GM19043 (cell line): ENCODE results near the gene NCKAP5L.
"Not testable (repeated sequence)": the region's sequence is repeated elsewhere in the genome, so short reads cannot be mapped to it uniquely, and the experiment has no call there.

Source experiments
- ATAC-seq: cut with Tn5 transposase; IDR thresholded peaks from one replicate; pipeline ENCODE4 v1.9.1; 2021; ENCODE audit warnings: low read depth; ENCODE audit not compliant: unreplicated experiment

The NCKAP5L gene

DNA sequence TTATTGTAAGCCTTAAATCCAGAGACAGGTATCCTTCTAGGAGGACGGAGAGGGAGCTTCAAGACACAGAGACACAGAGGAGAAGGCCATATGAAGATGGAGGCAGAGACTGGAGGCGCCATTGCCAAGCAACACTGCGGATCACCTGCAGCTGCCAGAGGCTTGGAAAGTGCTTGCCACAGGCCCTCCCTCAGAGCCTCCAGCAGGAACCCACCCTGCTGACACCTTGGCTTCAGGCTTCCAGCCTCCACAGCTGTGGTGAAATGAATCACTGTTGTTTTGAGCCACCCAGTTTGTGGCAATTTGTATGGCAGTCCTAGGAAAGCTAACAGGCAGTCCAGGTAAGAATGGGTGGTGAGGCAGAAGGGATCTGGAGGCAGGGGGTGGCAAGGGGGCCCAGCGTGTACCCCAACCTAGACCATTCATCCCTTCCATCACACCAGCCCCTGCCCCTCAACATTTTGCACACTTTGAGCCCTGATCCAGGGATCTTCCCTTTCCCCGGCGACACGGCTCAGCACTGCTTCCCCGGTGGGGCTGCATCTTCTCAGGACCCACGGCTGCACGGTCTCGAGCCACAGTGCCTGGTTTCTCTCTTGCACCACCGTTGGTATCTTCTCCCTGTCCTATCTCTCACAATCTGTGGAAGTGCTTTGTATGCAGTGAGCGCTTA, 37.0 kb upstream of the NCKAP5L start:
- no peak for ATAC-seq

DNA sequence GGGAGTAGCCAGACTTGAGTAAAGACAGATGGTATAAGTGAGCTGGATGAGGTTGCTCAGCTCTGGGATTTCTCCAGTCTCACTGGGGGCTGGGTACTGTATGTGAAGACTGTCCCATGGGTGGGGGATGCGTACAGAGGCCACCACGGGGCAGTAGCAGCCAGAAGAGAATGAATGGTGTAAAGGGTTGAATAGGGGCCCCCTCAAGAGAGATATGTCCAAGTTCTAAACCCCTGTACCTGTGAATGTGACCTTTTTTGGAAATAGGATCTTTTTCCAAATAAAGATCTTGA, 36.5 kb upstream of the NCKAP5L start:
- no peak for ATAC-seq

DNA sequence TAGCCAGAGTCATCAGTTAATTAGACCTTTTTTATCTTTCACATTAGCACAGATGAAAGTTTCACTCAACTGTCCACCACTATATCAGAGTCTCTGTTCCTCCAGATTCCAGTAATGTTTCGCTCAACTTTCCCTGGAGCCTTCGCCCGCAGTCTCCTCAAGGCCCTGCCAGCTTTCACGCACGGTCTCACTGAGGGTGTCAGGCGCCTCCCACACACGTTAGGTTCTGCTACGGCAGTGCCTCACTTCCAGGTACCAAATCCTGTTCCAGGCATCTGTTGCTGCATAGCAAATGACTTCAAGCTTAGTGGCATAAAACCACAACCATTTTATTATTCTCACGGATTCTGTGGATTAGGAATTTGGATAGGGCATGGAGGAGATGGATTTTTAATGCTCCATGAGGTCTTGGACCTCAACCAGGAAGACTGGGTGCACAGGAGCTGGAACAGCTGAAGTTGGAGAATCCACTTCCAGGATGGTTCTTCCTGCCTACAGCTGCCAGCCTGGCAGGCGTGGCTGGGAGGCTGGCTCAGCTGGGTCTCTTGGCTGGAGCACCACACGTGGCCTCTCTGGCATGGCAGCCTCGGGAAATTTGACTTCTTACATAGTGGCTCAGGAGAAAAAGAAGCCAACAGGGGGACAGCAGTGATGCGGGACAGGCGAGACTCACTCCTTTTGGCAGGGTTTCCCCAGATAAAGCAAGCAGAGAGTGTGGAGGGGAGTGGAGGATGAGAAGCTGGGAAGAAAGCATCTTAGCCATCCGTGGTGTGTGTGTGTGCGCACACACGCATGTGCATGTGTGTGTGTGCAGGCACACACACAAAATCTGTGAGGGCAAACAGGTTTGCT, 36.0 kb upstream of the NCKAP5L start:
- ATAC-seq: no peak

DNA sequence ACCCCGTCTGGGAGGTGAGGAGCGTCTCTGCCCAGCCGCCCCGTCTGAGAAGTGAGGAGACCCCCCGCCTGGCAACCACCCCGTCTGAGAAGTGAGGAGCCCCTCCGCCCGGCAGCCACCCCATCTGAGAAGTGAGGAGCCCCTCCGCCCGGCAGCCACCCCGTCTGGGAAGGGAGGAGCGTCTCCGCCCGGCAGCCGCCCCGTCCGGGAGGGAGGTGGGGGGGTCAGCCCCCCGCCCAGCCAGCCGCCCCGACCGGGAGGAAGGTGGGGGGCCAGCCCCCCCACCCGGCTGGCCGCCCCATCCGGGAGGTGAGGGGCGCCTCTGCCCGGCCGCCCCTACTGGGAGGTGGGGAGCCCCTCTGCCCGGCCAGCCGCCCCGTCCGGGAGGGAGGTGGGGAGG, 32.7 kb upstream of the NCKAP5L start:
- ATAC-seq: not testable (repeated sequence)

DNA sequence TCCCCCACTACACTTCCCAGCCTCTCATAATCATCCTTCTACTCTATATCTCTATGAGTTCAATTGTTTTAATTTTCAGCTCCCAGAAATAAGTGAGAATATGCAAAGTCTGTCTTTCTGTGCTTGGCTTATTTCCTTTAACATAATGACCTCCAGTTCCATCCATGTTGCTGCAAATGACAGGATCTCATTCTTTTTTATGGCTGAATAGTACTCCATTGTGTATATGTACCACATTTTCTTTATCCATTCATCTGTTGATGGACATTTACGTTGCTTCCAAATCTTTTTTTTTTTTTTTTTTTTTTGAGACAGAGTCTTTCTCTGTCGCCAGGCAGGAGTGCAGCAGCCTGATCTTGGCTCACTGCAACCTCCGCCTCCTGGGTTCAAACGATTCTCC, 27.7 kb upstream of the NCKAP5L start:
- not testable (repeated sequence) for ATAC-seq

DNA sequence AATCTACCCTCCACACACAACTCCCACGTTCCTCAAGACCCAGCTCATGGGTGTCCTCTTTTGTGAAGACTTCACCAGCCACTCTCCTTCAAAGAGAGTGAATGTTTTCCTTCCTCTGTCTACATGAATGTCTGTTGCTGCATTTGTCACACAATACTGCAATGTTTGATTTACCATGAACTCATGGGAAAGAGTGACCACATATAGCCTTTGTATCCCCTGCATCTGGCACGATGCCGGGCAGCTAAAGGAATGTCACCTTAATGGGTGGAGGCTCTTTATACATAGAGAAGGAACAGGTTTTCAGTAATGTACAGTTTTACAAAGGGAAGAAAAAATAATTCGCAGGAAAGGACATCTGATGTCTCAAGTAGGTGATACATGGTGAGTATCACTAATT, 26.8 kb upstream of the NCKAP5L start:
- no peak for ATAC-seq

DNA sequence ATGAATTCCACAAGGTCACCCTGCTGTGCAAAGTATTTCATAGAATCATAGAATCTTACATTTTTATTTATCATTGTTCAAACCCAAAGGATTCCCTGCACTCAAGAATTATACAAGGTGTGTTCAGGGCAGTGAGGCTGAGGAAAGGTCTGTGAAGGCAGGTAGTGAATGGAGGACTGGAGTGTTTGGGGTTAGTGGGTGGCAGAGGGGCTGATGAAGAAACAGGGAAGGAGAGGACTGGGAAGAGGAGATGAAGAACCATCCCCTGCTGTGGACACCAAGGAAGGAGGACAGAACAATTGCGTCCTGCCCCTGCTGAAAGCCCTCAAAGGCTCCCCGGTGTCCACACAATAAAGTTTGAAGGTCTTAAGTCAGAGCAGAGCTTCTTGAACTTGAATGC, 25.5 kb upstream of the NCKAP5L start:
- ATAC-seq: no peak

DNA sequence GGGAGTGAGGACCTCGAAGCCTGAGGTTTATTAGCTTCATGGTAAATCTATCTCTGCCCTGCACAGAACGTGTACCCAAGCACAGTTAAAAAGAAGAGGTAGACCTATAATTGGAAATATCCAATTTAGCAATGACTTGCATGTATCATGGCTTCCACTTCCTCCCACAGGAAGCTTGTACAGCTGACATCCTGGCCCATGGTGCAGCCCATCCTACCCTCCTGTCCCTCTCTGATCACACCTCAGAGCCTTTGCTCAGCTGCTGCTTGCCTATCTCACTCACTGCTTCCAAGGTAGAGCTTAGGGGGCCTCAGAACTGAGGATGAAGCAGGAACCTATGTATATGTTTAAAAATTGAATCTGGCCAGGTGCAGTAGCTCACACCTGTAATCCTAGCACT, 18.9 kb upstream of the NCKAP5L start:
- no peak for ATAC-seq

DNA sequence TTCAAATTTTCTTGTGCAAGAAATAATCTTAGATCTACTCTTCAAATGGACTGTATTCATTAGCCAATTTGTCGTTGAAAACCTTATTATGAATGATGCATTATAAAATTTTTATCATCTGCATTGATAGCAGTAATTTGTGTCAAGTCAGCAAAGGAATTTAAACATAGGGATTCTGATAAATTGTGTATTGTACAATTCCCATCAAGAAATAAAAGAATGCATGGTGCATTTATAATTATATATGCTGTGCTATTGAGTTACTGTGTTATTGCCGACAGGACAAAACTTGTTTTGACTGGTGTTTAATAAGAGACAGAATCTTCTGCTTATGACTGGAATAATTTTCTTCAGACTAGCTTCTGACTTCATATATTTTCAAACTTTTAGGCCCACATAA, 17.8 kb upstream of the NCKAP5L start:
- ATAC-seq: no peak

DNA sequence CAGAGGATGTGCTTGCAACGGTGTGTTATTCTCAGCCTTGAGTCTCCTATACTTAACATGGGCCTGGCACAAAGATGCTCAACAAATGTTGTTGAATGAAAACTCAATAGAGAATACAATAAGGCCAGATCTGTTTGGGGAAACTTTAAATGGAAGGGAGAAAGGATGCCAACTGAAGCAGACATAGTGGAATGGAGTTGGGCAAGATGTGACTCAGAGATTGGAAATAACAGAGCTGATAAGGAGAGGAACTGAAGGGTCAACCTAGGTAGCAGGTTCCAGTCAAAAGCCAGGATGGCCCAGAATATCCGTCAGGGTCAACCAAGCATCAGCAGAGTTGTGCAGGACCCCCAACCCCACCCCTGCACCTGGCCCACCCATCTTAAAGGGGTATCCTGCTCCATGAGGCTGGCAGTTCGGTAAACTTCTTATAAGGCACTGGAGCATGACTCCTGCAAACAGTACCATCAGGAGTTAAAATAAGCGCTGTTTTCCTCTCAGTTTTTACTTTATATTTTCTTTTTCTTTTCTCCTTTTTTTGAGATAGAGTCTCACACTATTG, 15.7 kb upstream of the NCKAP5L start:
- ATAC-seq: no peak

DNA sequence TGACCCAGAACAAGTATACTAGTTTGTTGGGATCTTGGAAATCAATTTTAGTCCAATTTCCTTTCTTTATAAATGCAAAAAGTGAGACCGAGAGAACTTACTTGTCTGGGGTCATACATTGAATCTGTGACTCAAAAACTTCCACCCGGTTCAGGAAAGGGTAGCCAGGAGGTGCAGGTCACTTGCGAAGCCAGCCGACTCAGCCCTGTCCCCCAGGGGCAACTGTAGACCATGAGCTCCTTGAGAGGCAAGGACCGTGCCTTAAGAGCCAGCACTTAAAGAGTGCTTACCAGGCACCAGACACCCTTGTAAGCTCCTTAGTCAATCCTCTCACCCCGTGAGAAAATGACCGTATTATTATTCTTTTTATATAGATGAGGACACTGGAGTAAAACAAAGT, 15.2 kb upstream of the NCKAP5L start:
- ATAC-seq: no peak

DNA sequence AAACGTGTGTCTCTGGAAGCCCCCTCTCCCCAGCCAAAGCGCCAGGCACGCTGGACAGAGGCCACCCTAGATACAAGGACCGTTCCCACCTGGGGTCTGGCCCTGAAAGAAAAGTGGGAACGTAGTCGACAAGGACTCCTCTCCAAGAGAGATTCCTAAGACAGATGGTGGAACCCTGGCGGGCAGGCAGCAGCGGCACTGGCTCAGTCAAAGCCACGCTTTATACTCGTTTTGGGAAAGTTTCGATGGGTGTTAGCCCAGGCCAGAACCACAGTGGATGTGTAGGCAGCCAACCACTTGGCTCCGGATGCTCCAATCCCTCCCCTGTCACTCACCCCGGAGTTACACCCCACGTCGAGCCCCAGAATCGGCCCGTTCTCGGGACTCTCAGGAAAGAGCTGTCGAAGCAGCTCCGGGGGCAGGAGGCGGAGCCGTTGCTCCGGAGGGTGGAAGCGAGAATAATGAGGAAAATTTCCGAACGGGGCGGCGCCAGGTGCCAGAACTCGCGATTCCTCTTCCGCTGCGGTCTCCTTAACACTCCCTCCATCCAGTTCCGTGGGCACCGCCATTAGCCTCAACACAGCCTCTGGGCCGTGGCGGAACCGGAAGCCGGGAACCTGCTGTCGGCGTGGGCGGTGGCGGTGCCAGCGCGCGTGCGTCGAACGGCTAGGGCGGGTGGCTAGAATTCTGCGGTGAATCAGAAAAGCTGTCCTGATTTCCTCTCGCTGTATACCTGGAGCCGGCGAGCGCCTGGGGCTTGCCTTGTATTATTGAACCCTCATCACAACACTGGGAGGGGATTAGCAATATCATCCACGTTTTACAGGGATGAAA, 14.5 kb upstream of the NCKAP5L start, which contains the start of gene BCDIN3D:
Gene BCDIN3D (minus strand): TSS at position 588 of the 834 bp plus-strand sequence. CDS start 19 bp downstream, at position 569.
- ATAC-seq: peak; percentile 60

DNA sequence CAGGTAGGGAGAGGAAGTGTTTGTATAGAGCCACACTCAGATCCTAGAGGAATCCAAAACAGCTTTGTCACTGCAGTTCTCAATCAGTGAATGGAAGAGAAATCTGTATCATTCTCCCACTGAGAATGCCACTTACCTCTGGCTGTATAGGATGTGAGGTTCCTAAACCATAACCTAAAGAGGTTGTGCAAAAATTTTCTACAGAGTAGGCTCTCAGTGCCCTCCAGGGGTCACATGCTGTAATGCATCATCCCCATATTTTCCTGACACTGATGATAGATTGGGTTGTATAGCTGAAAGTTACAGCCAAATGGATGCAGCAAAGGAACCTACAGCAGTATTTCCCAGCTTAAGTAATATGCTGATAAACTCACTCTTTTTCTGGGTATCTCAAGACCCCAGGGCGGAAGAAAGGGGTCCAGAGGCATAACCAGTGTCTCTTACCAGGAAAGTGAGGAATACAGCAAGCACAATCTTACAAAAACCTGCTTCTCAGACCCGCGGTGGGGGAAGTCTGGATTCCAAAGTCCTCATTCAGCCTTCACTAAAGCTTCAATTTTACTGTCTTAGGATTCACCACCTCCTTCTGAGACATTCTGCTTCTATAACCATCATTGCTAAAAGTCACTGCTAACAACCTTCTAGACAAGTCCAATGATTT, 10.9 kb upstream of the NCKAP5L start:
- ATAC-seq: no peak

DNA sequence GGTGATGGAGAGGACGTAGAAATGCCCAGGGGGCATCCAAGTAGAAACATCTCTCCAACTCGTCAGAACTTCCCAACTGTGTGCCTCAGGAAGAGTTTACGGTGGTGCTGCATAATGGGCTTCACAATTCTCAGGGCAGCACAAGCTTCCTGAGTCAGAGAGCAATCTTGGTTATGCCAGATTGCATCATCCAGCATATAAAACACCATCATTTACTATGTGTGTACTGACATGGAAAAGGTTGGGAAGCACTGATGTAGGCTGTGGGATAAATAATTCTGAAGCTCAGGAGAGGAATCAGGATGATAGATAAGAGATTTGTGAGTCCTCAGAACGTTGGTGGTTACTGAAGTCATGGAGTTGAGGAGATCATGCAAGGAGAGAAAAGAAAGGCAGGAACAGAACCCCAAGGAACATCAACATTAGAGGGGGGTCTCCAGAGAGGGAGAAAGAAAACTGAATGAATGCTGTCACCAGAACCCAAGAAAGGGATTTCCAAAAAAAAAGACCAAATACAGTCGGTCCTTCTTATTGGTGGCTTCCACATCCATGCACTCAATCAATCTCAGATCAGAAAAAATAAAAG, 4.7 kb upstream of the NCKAP5L start:
- no peak for ATAC-seq

DNA sequence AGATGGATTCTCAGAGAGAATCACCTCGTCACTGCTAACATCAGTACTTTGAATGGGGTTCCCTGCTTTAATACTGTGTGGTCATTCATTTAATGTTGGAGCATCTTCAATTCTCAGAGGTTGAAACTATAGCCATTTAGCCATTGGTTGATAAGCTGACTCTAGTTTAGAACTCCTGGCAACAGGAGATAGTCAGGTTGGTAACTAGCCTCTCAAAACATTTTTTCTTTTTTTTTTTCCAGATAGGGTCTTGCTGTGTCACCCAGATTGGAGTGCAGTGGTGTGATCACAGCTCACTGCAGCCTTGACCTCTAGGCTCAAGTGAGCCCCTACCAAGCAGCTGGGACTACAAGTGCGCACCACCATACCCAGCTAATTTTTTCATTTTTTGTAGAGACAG, 3.5 kb upstream of the NCKAP5L start:
- no peak for ATAC-seq

DNA sequence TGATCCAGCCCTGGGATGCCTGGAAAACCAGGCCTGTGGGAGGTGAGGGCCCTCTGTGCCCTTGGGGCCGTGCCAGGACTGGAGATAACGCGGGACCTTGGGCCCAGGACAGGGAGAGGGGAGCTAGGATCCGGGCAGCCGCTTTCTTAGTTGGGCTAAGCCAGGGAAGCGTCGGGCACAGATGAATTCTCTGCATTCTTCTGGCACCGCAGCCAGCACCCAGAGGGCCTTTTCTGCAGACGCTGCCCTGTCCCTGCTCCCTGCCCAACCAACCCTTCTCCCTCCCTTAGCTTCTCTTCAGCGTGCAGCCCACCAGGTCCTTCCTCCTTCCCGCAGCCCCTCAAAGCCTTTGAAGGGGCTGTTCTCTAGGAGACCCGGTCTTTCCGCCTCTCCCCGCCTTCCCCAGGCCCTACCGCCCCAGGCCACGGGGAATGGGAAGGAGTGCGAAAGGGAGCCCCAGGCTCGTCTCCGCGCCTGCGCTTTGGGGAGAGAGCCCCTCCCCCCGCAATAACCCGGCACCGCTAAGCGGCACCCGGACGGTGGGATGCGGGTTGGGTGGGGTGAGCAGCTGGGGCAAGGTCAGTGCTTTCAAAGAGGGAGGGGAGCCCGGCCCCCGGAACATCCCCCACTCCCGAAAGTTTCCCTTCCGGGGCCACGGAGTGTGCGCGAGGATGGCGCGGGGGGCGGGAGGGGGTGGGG, 663 bp downstream of the NCKAP5L start:
- no peak for ATAC-seq

DNA sequence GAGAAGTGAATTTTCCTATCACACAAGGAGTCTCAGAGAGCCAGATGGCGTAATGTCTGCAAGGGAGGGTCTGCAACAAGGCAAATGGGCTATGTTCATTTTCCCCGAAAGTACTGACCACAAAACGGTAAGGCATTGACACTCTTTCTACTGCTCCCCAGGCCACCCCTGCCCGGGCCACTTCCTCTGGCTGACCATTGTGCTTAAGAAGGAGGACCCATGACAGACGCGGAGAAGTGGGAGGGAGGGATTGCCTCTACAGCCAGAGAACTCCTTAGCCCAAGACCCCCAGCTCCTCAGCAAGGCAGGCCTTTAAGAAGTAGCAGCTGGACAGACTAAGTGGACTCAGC, 1.2 kb downstream of the NCKAP5L start:
- no peak for ATAC-seq

DNA sequence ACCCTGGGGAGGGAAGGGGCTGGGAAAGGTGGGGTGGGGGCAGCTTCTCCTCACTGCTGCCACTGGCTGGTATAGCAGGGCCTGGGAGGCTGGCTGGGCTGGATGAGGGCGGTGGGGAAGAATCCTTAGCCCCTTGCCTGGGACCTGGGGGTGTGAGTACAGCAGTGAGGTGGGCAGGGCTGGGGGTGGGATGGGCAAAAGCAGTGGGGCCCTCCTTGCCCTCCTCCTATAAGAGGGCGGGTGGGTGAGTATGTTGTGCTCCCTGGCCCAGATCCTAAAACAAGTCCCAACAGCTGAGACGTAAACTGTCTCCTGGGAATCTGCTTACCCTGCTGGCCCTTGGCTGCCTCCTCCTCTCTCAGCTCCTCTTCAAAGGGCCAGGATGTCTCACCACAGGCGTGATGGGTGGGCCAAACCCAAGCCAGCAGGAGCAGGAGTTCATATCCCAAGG, 2.2 kb downstream of the NCKAP5L start:
- ATAC-seq: no peak

DNA sequence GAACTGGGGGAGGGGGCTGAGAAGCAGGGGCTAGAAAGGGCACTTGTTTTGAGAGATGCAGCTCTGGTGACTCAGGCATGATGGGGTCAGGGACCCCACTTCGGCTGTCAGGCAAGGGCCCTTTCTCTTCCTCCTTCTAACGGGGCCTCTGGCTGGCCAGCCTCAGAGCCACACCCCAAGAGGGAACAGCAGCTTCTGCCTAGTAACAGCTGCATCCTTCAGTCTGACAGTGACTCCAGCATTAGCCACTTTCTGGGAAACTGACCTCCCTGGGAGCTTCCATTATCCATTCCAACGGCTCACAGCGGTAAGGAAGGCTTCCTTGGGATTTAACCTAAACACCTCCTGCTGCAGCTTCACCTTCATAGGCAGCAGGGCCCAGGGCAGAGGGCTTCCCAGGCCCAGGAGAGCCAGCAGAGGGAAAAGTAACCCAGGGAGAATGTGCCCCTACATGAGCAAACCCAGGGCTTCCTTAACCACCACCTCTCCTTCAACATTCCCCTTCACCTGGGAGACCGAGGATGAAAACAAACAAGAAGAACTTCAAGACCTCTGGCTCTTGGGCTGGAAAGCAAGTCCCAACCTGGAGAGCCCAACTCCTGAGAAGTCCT, 2.7 kb downstream of the NCKAP5L start:
- no peak for ATAC-seq
